Parathyroid adenoma (tissue), 2 donors: ENCODE results near the gene MALT1.

Experiments
- H2AFZ ChIP-seq: fragments of 300-600 bp; sonication (generic); one replicate; pipeline ENCODE4 v1.7.0; 2017; ENCODE audit warnings: antibody characterized with exemption, mild to moderate bottlenecking
- H3K27ac ChIP-seq: fragments of 300-600 bp; sonication (generic); one replicate; pipeline ENCODE4 v1.7.0; 2017
- H3K27me3 ChIP-seq: fragments of 300-600 bp; sonication (generic); one replicate; pipeline ENCODE4 v1.7.0; 2017; ENCODE audit warnings: low read length; ENCODE audit not compliant: control insufficient read depth, insufficient read depth
- H3K36me3 ChIP-seq: fragments of 300-600 bp; sonication (generic); one replicate; pipeline ENCODE4 v1.7.0; 2017; ENCODE audit warnings: low read length; ENCODE audit not compliant: control insufficient read depth, insufficient read depth
- H3K4me1 ChIP-seq: fragments of 300-600 bp; sonication (generic); one replicate; pipeline ENCODE4 v1.7.0; 2017; ENCODE audit warnings: control low read depth
- H3K4me2 ChIP-seq: fragments of 300-600 bp; sonication (generic); one replicate; pipeline ENCODE4 v1.7.0; 2017; ENCODE audit warnings: low read length
- H3K4me3 ChIP-seq: fragments of 300-600 bp; sonication (generic); one replicate; pipeline ENCODE4 v1.7.0; 2017; ENCODE audit warnings: low read depth, low read length
- H3K79me2 ChIP-seq: fragments of 300-600 bp; sonication (generic); one replicate; pipeline ENCODE4 v1.7.0; 2017; ENCODE audit warnings: control low read depth
- H3K9ac ChIP-seq: fragments of 300-600 bp; sonication (generic); one replicate; pipeline ENCODE4 v1.7.0; 2017; ENCODE audit warnings: mild to moderate bottlenecking
- H3K9me3 ChIP-seq: fragments of 300-600 bp; sonication (generic); one replicate; pipeline ENCODE4 v1.7.0; 2017; ENCODE audit warnings: low read length; ENCODE audit not compliant: control insufficient read depth
- CTCF ChIP-seq: fragments of 300-600 bp; sonication (generic); IDR thresholded peaks from one replicate; pipeline ENCODE4 v1.7.0; 2017; ENCODE audit warnings: antibody characterized with exemption, mild to moderate bottlenecking
- donor health status: primary hyperparathyroidism.

Gene MALT1

GRCh38 chr18:58671632-58672564, 633 bp downstream of the MALT1 start:
- H3K27me3 ChIP-seq: no peaks in the 10 kb centered on the region
- H3K4me3 ChIP-seq: peak overlapping the region; percentile 71
- peak overlapping the region; percentile 59 for H3K27ac ChIP-seq
- no peaks in the 10 kb centered on the region for H3K9me3 ChIP-seq
- peak overlapping the region; percentile 85 for H2AFZ ChIP-seq
- no peaks in the 10 kb centered on the region for H3K36me3 ChIP-seq
- TF ChIP-seq CTCF: no peak
- no peaks in the 10 kb centered on the region for H3K4me1 ChIP-seq
- H3K4me2 ChIP-seq: peak overlapping the region; percentile 98
- peaks cover 12% of the 10 kb centered on the region for H3K79me2 ChIP-seq
- no peak overlapping the region for H3K9ac ChIP-seq

- Histone ChIP-seq H3K27ac (no peak overlapping the region), H3K27me3 (no peaks in the 10 kb centered on the region), H3K36me3 (no peaks in the 10 kb centered on the region), H3K4me1 (no peaks in the 10 kb centered on the region), H3K4me3 (no peak overlapping the region), H3K9me3 (no peaks in the 10 kb centered on the region), H3K79me2 (peaks cover 12% of the 10 kb centered on the region), H2AFZ (no peak overlapping the region), H3K4me2 (no peak overlapping the region), H3K9ac (no peak overlapping the region)
- no peak for TF ChIP-seq CTCF
These were observed 2.9 kb downstream of the MALT1 start for GRCh38 chr18:58674159-58674558.

- H3K9me3 ChIP-seq: no peaks in the 10 kb centered on the region
- no peak overlapping the region for H2AFZ ChIP-seq
- no peak overlapping the region for H3K4me2 ChIP-seq
- H3K9ac ChIP-seq: no peak overlapping the region
- no peaks in the 10 kb centered on the region for H3K27me3 ChIP-seq
- H3K79me2 ChIP-seq: peaks cover 15% of the 10 kb centered on the region
- H3K4me1 ChIP-seq: no peaks in the 10 kb centered on the region
- H3K4me3 ChIP-seq: no peak overlapping the region
- no peaks in the 10 kb centered on the region for H3K36me3 ChIP-seq
- no peak overlapping the region for H3K27ac ChIP-seq
- TF ChIP-seq CTCF: no peak
These were observed 3.7 kb downstream of the MALT1 start for GRCh38 chr18:58674863-58675472.

- Histone ChIP-seq H3K9me3 (no peaks in the 10 kb centered on the region), H2AFZ (no peak overlapping the region), H3K4me3 (no peak overlapping the region), H3K4me2 (no peak overlapping the region), H3K9ac (no peak overlapping the region), H3K27me3 (no peaks in the 10 kb centered on the region), H3K79me2 (peaks cover 15% of the 10 kb centered on the region), H3K27ac (no peak overlapping the region), H3K36me3 (no peaks in the 10 kb centered on the region), H3K4me1 (no peaks in the 10 kb centered on the region)
- TF ChIP-seq CTCF: no peak
These were observed 5.0 kb downstream of the MALT1 start for GRCh38 chr18:58676270-58676669.
